Pancreas (tissue), 10 donors: ENCODE data around the gene THSD1. TPM values are rescaled to one million over a fixed set of nuclear protein-coding genes. Genes with fewer than 3 reads are reported as not detected.

Source experiments
- ATAC-seq, 4 donors: fragments of 200-7000 bp; cut with Tn5 transposase; one replicate each; pipeline versions ENCODE4 v1.8.0 to v1.9.1; 2020; ENCODE audit warnings: mild to moderate bottlenecking in 4 of 4, moderate library complexity in 4 of 4
- DNase-seq, 6 donors: peaks; one replicate each; pipeline ENCODE4 v3.0.0-alpha.2; 2020
- FAIRE-seq: peaks from 2 replicates; lab custom pipeline; 2012; peaks lifted over from hg19 to GRCh38; lab: Jason Lieb, UNC
- H3K27ac ChIP-seq, 4 donors: fragments of 200-600 bp; sonication (generic); 1 replicate in 3 of 4; 2 replicates in 1 of 4; pipeline versions ENCODE4 v1.5.0 to v1.8.0; 2020
- H3K27me3 ChIP-seq, 4 donors: fragments of 200-600 bp; one replicate each; pipeline ENCODE4 v1.8.0; 2021
- H3K36me3 ChIP-seq, 3 donors: fragments of 200-600 bp; sonication (generic) in 1 of 3; one replicate each; pipeline versions ENCODE4 v1.5.0 to v1.8.0; 2020 to 2021
- H3K4me1 ChIP-seq, 3 donors: fragments of 200-600 bp; one replicate each; pipeline ENCODE4 v1.8.0; 2021
- H3K4me3 ChIP-seq, 4 donors: fragments of 200-600 bp; sonication (generic) in 2 of 4; one replicate each; pipeline versions ENCODE4 v1.5.0 to v1.8.0; 2020 to 2021
- H3K9me3 ChIP-seq, 4 donors: fragments of 200-600 bp; one replicate each; pipeline ENCODE4 v1.8.0; 2021
- WGBS, 2 donors: extraction: QIAGEN DNeasy Blood & Tissue Kit; methylation state at CpG; one replicate each; pipeline ENCODE4 v1.1.7; 2013; 5-methylcytosine and 5-hydroxymethylcytosine counted together
- intact Hi-C, 3 donors: fragments of 100-400 bp; cut with DNase I; formaldehyde crosslinking; loops; one replicate each; pipeline versions ENCODE4 v1.11.1 to v1.14.2; 2022
- polyA plus RNA-seq, 2 donors: library from polyadenylated mRNA; stranded (reverse); fragments of 200-250 nt; gene quantifications; one replicate each; pipeline ENCODE4 v1.2.3, GENCODE V29; 2013
- total RNA-seq, 6 donors: library from RNA; stranded (reverse); fragmentation: NEBNext Ultra II Directional in 4 of 6; extraction: Animal tissue kit (Norgen Biotek cat#: 25700) in 4 of 6; gene quantifications; one replicate each; pipeline versions ENCODE4 v1.2.1 to v1.2.4, GENCODE V29; 2021 to 2023
- TF ChIP-seq, protein P1 (sequence below), 4 donors: fragments of 200-600 bp; sonication (generic) in 3 of 4; IDR thresholded peaks; one replicate each; pipeline versions ENCODE4 v1.5.0 to v1.8.0; 2021; ENCODE audit warnings: antibody characterized with exemption in 4 of 4
- donor health status: healthy with polysubstance abuse.
- donor health status: DM: no; HTN: no; CAD: no; lungs with moderate emphysema.
- donor health status: DM: no; HTN: no; CAD: no.
- donor health status: control.
- donor health status: control.
- donor health status: Bipolar disorder and iron deficiency.
- donor health status: DM: yes; HTN: yes; CAD: no.
- donor health status: DM: no; HTN: no; CAD: no.
- donor health status: DM: no; HTN: no; CAD: no.
- donor health status: DM: yes; HTN: yes; CAD: no.

THSD1 gene
- total and polyA plus RNA-seq, 8 donors: 0.41 to 1.9 (median 1.0) TPM

DNA sequence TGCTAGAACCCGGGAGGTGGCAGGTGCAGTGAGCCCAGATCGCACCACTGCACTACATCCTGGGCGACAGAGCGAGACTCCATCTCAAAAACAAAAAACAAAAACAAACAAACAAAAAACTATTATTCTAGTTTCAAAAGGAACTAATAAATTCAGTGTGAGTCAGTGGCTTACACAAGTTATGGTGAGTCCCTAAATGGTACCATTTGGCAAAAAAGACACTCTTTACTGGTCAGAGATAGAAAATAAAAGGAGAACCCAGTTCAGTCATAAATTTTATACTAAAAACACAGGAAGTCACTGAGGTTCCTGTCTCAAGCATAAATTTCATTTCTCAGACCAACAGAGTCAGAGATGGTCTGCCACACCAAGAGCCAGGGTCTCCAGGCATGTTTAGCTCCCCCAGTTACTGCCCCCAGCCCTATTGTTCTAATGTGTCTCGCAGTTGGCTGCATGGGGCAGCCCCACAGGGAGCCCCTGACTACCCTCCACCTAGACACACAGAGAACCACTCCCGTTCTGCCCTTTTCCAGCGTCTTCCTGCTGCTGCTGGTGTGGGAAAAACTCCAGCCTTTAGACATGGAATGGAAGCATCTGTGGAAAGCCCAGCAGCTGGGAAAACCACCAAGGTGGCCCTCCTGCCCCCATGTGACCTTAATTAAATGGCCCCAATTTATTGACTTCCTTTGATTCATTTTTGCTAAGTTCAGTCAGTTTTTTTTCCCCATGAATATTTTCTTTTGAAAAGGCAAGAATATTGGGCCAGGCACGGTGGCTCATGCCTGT lies 12.2 kb downstream of the THSD1 start:
- H3K9me3 ChIP-seq: no peaks in the 10 kb centered on the region
- no peaks in the 10 kb centered on the region for H3K36me3 ChIP-seq
- H3K27me3 ChIP-seq: no peaks in the 10 kb centered on the region
- DNase-seq: no peak
- ATAC-seq: no peak
- H3K27ac ChIP-seq: no peak overlapping the region
- no peak overlapping the region for H3K4me3 ChIP-seq
- TF ChIP-seq, protein P1, sequence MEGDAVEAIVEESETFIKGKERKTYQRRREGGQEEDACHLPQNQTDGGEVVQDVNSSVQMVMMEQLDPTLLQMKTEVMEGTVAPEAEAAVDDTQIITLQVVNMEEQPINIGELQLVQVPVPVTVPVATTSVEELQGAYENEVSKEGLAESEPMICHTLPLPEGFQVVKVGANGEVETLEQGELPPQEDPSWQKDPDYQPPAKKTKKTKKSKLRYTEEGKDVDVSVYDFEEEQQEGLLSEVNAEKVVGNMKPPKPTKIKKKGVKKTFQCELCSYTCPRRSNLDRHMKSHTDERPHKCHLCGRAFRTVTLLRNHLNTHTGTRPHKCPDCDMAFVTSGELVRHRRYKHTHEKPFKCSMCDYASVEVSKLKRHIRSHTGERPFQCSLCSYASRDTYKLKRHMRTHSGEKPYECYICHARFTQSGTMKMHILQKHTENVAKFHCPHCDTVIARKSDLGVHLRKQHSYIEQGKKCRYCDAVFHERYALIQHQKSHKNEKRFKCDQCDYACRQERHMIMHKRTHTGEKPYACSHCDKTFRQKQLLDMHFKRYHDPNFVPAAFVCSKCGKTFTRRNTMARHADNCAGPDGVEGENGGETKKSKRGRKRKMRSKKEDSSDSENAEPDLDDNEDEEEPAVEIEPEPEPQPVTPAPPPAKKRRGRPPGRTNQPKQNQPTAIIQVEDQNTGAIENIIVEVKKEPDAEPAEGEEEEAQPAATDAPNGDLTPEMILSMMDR (IDR thresholded peaks at IDR 0.05): no peak
- intact Hi-C loops: no loop called here
- H3K4me1 ChIP-seq: no peaks in the 10 kb centered on the region
- 81 to 84% methylated on average over 8 of the region's 8 CpGs for WGBS, 2 donors
- no peak for FAIRE-seq

DNA sequence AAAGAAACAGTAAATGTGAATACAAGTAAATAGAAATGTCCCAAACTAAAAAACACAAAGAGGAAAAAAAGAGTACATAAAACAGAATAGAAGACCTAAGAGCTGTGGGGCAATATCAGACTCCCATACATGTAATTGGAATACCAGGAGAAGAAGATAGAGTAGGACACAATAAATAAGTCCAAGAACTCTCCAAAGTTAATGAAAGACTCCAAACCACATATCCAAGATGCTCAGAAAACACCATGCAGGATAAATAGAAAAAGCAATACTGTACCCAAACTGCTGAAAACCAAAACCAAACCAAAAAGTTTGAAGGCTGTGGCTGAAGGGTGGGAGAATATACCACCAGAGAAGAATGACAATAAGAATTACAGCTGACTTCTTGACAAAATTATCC lies 18.3 kb downstream of the THSD1 start:
- H3K36me3 ChIP-seq: no peaks in the 10 kb centered on the region

DNA sequence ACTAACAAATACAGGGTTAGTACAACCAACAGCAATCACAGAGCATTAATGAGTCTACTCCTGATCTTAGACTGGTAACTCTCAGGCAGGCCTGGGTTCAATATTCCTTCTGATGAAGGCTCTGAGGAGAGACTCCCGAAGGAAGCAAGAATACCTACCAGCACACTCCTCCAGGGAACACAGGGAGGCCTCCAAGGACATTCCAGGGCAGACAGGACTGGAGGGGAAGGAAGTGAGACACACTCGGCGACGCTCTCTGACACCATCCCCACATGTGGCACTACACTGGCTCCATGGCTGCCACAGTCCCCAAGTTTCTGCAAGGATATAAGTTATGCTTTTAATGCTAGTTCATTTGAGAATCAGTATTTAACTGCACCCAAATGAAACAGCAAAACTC lies 20.1 kb downstream of the THSD1 start:
- no peaks in the 10 kb centered on the region for H3K36me3 ChIP-seq
- no peaks in the 10 kb centered on the region for H3K9me3 ChIP-seq
- TF ChIP-seq, protein P1 (IDR thresholded peaks at IDR 0.05): no peak
- no peak for DNase-seq
- whole genome bisulfite sequencing, 2 donors: 83 to 91% methylated on average over 4 of the region's 4 CpGs
- H3K4me3 ChIP-seq: no peak overlapping the region
- H3K27ac ChIP-seq: no peak overlapping the region
- no peaks in the 10 kb centered on the region for H3K27me3 ChIP-seq
- no peaks in the 10 kb centered on the region for H3K4me1 ChIP-seq
- FAIRE-seq: no peak
- intact Hi-C loops: no loop called here
- ATAC-seq: no peak

More for the DNA sequence above, 18.3 kb downstream of the THSD1 start:
- ATAC-seq: no peak
- Histone ChIP-seq H3K9me3 (no peaks in the 10 kb centered on the region), H3K4me3 (no peak overlapping the region), H3K27ac (no peak overlapping the region), H3K27me3 (no peaks in the 10 kb centered on the region), H3K4me1 (no peaks in the 10 kb centered on the region)
- FAIRE-seq: no peak
- intact Hi-C loops: no loop called here
- DNase-seq: no peak
- TF ChIP-seq, protein P1 (IDR thresholded peaks at IDR 0.05): no peak

DNA sequence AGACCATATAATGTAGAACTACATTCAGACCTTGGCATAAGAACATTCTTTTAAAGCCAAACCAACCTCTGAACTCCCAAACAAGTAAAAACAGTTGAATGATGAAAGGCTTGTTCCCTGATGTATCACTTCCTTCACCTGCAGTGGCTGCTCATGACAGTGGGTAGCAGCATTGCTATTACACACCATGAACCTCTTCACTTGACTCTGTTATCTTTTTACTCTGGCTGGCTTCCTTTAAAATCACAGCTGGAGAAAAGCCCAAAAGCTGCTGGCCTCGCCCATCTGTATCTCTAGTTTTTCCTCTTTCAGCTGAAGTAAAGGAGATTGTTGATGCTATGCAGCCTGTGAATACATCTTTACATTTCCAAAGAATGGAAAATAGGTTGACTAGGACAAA lies 22.6 kb downstream of the THSD1 start:
- H3K36me3 ChIP-seq: no peaks in the 10 kb centered on the region
- intact Hi-C loops: no loop called here

DNA sequence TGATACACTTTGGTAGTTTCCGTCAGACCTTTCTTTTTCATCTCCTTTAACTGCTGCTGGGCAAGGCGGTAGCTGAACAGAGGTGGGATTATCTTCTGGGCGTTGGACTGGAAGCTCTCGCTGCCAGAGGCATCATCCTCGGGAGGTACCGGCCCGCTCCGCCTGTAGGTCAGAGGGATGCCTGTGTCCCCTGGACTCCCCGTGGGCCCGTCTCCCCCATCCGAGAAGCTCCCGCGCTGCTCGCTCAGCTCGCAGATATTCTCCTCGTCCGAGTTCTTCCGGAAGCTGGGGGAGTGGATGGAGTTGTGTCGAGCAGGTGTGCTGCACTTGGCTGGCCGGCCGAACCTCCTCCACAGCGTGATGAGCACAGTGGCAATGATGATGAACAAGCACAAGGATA lies 27.7 kb downstream of the THSD1 start:
- Histone ChIP-seq H3K27ac (no peak overlapping the region), H3K36me3 (no peaks in the 10 kb centered on the region), H3K27me3 (no peaks in the 10 kb centered on the region), H3K4me1 (no peaks in the 10 kb centered on the region), H3K9me3 (no peaks in the 10 kb centered on the region), H3K4me3 (no peak overlapping the region)
- ATAC-seq: no peak
- intact Hi-C loops: no loop called here
- no peak for DNase-seq
- TF ChIP-seq, protein P1 (IDR thresholded peaks at IDR 0.05): no peak
- 94 to 96% methylated on average over 22 of the region's 22 CpGs for WGBS, 2 donors
- FAIRE-seq: no peak

More for the DNA sequence above, 22.6 kb downstream of the THSD1 start:
- WGBS, 2 donors: 79 to 80% methylated on average over 1 of the region's 1 CpG
- TF ChIP-seq, protein P1 (IDR thresholded peaks at IDR 0.05): no peak
- no peaks in the 10 kb centered on the region for H3K9me3 ChIP-seq
- no peak overlapping the region for H3K4me3 ChIP-seq
- FAIRE-seq (no peak), ATAC-seq (no peak), DNase-seq (no peak)
- H3K4me1 ChIP-seq: no peaks in the 10 kb centered on the region
- H3K27me3 ChIP-seq: no peaks in the 10 kb centered on the region
- H3K27ac ChIP-seq: no peak overlapping the region
